Gastrocnemius medialis (tissue), 4 donors: ENCODE results near the gene TMEM150B. TPM values are rescaled to one million over a fixed set of nuclear protein-coding genes. Genes with fewer than 3 reads are reported as not detected.
A peak's percentile ranks its signal among the peaks of the same experiment; 100 is the strongest.
"Not testable (repeated sequence)": the region's sequence is repeated elsewhere in the genome, so short reads cannot be mapped to it uniquely, and the experiment has no call there.

Experiments
- ATAC-seq, 2 donors: fragments of 150-250 bp; one replicate each; pipeline ENCODE4 v1.9.1; 2016
- DNase-seq, 2 donors: peaks; one replicate each; pipeline ENCODE4 v3.0.0-alpha.2; 2019
- H3K27ac ChIP-seq, 4 donors: fragments of 200-600 bp; sonication (generic); 1 replicate in 1 of 4; 2 replicates in 3 of 4; pipeline ENCODE4 v1.5.1; 2016 to 2018; ENCODE audit warnings: mild to moderate bottlenecking in 2 of 4, moderate library complexity in 1 of 4
- H3K27me3 ChIP-seq, 3 donors: fragments of 200-600 bp; sonication (generic) in 2 of 3; 1 replicate in 1 of 3; 2 replicates in 2 of 3; pipeline versions ENCODE4 v1.5.1 to v1.6.0; 2016 to 2019; ENCODE audit warnings: mild to moderate bottlenecking in 1 of 3, moderate library complexity in 1 of 3
- H3K36me3 ChIP-seq, 2 donors: fragments of 200-600 bp; sonication (generic) in 1 of 2; one replicate each; pipeline ENCODE4 v1.5.1; 2017 to 2018
- H3K4me1 ChIP-seq, 2 donors: fragments of 200-600 bp; sonication (generic) in 1 of 2; one replicate each; pipeline ENCODE4 v1.5.1; 2016 to 2017; ENCODE audit warnings: mild to moderate bottlenecking in 2 of 2
- H3K4me3 ChIP-seq, 4 donors: fragments of 200-600 bp; sonication (generic) in 3 of 4; 1 replicate in 1 of 4; 2 replicates in 3 of 4; pipeline ENCODE4 v1.5.1; 2016 to 2019; ENCODE audit warnings: mild to moderate bottlenecking in 2 of 4
- H3K9me3 ChIP-seq, 3 donors: fragments of 200-600 bp; sonication (generic) in 2 of 3; 1 replicate in 1 of 3; 2 replicates in 2 of 3; pipeline ENCODE4 v1.5.1; 2016 to 2019
- POLR2A ChIP-seq, 2 donors: fragments of 450-650 bp; IDR thresholded peaks; one replicate each; pipeline ENCODE4 v1.6.1; 2017; ENCODE audit warnings: antibody characterized with exemption in 2 of 2, mild to moderate bottlenecking in 2 of 2, moderate library complexity in 2 of 2
- in situ Hi-C, 4 donors: fragments of 200-750 bp; cut with MboI; loops; one replicate each; pipeline versions ENCODE4 v1.15.0 to v1.8.0; 2017; ENCODE audit warnings: low sequenced_read_pairs in 4 of 4
- intact Hi-C: fragments of 100-400 bp; cut with DNase I; formaldehyde crosslinking; loops from one replicate; pipeline ENCODE4 v1.15.1; 2023; ENCODE audit warnings: low total_unique reads
- total RNA-seq, 4 donors: library from RNA; depleted of rRNA; stranded (reverse); fragments of >200 nt; gene quantifications; one replicate each; pipeline versions ENCODE4 v1.1.0 to v1.2.3, GENCODE V29; 2016
- TF ChIP-seq, protein P1 (sequence below), 5 experiments: fragments of 450-650 bp in 3 of 5; fragments of 200-600 bp in 2 of 5; sonication (generic) in 2 of 5; IDR thresholded peaks in 4 of 5; conservative IDR thresholded peaks in 1 of 5; 1 replicate in 4 of 5; 2 replicates in 1 of 5; pipeline ENCODE4 v1.5.1; 2016 to 2019; ENCODE audit warnings: antibody characterized with exemption in 5 of 5, mild to moderate bottlenecking in 3 of 5, moderate library complexity in 3 of 5

The TMEM150B gene
- total RNA-seq, 4 donors from 2014 or later: 0.40 to 3.3 TPM; not detected in 2

DNA sequence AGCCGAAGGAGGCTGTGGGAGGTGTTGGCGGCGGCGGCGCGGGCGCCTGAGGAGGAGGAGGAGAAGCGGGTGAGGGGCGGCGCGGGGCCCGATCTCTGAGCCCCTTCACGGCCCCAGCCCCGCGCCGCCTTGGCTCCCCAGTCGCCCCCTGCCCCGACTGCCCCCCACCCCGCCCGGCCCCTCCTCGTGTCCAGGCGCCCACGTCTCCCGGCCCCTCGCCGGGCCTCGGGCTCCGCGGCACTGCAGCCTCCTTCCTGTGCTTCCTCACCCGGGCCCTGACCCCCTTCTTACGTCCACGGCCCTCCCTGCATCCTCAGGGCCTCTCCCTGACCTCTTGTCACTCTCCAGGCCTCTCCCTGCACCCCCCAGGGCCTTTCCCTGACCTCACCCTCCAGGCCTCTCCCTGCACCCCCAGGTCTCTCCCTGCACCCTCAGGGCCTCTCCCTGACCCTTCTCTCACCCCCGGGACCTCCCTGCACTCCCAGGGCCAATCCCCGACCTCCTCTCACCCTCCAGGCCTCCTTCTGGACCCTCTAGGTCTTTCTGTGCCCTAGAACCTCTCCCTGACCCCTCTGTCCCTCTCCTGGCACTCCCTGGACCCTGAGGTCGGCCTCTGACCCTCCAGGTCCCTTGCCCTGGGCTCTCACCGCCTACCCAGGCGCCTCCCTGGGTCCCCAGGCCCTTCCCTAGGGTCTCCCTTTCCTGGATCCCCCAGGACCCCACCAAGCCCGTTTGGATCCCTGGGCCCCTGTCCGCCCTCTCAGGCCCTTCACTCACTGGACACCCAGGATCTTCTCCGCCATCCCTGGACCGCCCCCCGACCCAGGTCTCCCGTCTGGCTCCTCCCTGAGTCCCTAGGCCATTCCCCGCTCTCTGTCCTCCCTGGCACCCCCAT lies 15.0 kb upstream of the TMEM150B start:
- ATAC-seq (no peak), DNase-seq (no peak)
- Histone ChIP-seq H3K4me1 (peaks cover 12 to 22% of the 10 kb centered on the region in 2 donors), H3K4me3 (peak overlapping the region; percentile 65 to 75 (median 74)), H3K27me3 (peaks cover 0 to 7% (median 0%) of the 10 kb centered on the region in 3 donors), H3K27ac (peak overlapping the region; percentile 83 to 95 (median 88)), H3K36me3 (peaks cover 0 to 18% of the 10 kb centered on the region in 2 donors), H3K9me3 (no peaks in the 10 kb centered on the region)
- TF ChIP-seq POLR2A (IDR thresholded peaks at IDR 0.05): peak in 1 of 2 donors; percentile 79
- TF ChIP-seq, protein P1, sequence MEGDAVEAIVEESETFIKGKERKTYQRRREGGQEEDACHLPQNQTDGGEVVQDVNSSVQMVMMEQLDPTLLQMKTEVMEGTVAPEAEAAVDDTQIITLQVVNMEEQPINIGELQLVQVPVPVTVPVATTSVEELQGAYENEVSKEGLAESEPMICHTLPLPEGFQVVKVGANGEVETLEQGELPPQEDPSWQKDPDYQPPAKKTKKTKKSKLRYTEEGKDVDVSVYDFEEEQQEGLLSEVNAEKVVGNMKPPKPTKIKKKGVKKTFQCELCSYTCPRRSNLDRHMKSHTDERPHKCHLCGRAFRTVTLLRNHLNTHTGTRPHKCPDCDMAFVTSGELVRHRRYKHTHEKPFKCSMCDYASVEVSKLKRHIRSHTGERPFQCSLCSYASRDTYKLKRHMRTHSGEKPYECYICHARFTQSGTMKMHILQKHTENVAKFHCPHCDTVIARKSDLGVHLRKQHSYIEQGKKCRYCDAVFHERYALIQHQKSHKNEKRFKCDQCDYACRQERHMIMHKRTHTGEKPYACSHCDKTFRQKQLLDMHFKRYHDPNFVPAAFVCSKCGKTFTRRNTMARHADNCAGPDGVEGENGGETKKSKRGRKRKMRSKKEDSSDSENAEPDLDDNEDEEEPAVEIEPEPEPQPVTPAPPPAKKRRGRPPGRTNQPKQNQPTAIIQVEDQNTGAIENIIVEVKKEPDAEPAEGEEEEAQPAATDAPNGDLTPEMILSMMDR (IDR thresholded peaks at IDR 0.05 in 4 of 5, conservative IDR thresholded peaks at IDR 0.05 in 1 of 5): no peak
- in situ Hi-C loops (no loop called here), intact Hi-C loops (loop anchor here (1.0 to 2.0 kb wide), 7 partner anchors 39 to 891 kb away; partner anchors contain the start of genes ISOC2, LENG8, PPP6R1 and RPL28)

DNA sequence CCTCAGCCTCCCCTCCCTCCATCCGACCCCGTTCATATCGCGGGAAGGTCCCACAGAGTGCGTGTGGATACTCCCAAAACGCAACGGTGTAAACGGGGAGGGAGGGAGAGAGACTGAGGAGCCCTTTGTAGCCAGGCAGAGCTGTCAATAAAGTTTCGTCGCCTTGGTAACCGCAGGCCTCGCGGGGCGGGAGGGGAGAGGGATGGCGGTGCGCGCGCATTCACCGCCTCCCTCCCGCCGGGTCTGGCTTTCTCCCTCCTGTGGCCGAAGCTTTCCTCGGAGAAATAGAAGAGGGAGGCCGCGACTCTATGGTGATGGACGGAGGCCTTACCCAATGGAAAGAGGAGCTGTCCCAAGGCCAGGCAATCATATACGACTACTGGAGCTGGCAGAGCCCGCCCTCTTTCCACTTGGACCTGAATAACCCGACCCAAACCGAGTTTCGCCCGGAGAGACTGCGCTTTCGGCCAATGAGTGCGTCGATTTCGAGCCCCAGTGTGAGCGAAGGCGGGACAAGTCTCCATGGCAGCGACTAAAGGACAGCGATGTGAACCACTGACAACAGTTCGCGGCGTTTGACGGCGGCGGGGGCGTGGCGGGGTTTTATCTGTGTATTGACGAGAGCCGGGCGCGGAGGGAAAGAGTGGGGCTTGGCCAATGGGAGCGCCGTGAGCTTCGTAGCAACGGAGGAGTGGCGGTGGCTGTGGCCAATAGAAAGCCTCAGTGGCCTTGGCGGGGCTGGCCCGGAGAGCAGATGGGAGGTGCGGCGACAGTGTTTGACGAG lies 14.2 kb upstream of the TMEM150B start, which contains the start of gene KMT5C:
Gene KMT5C (plus strand): TSS at position 772 of the 784 bp plus-strand sequence. CDS start 2,061 bp downstream, outside the sequence.
- Histone ChIP-seq H3K36me3 (peaks cover 0 to 18% of the 10 kb centered on the region in 2 donors), H3K9me3 (no peaks in the 10 kb centered on the region), H3K27me3 (peaks cover 0 to 10% (median 7%) of the 10 kb centered on the region in 3 donors), H3K4me1 (peaks cover 12 to 22% of the 10 kb centered on the region in 2 donors), H3K27ac (peak within 1 kb of the TSS; percentile 83 to 97 (median 91)), H3K4me3 (peak within 1 kb of the TSS; percentile 65 to 82 (median 75))
- peak; percentile 100 for DNase-seq
- intact Hi-C loops: loop anchor here (1.0 to 2.0 kb wide), 7 partner anchors 38 to 890 kb away; partner anchors contain the start of genes ISOC2, LENG8, PPP6R1 and RPL28
- TF ChIP-seq POLR2A (IDR thresholded peaks at IDR 0.05): peak in 1 of 2 donors; percentile 85
- TF ChIP-seq, protein P1 (IDR thresholded peaks at IDR 0.05 in 4 of 5, conservative IDR thresholded peaks at IDR 0.05 in 1 of 5): peak in 4 of 5 experiments; percentile 38 to 65 (median 52)
- in situ Hi-C loops: no loop called here
- peak; percentile 94 to 95 for ATAC-seq

DNA sequence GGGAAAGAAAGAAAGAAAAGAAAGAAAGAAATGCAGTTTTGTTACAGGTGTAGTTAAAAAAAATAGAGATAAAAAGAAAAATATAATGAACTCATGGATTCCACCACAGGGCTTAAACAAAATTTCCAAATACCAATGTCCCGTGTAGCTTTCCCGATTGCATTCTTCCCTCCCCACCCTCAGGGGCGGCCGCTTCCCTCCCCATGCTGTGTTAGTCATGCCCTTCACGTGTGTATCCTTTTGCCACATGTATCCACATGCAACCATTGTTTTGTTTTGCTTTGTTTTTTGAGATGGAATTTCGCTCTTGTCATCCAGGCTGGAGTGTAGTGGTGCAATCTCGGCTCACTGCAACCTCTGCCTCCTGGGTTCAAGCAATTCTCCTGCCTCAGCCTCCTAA lies 11.0 kb upstream of the TMEM150B start:
- Histone ChIP-seq H3K27me3 (peaks cover 3 to 16% (median 14%) of the 10 kb centered on the region in 3 donors), H3K4me1 (peaks cover 12 to 15% of the 10 kb centered on the region in 2 donors), H3K9me3 (no peaks in the 10 kb centered on the region), H3K4me3 (no peak overlapping the region), H3K36me3 (no peaks in the 10 kb centered on the region), H3K27ac (no peak overlapping the region)
- intact Hi-C loops (no loop called here), in situ Hi-C loops (no loop called here)
- DNase-seq (no peak), ATAC-seq (no peak)
- TF ChIP-seq, protein P1 (IDR thresholded peaks at IDR 0.05 in 4 of 5, conservative IDR thresholded peaks at IDR 0.05 in 1 of 5): no peak
- no peak for TF ChIP-seq POLR2A (IDR thresholded peaks at IDR 0.05)

DNA sequence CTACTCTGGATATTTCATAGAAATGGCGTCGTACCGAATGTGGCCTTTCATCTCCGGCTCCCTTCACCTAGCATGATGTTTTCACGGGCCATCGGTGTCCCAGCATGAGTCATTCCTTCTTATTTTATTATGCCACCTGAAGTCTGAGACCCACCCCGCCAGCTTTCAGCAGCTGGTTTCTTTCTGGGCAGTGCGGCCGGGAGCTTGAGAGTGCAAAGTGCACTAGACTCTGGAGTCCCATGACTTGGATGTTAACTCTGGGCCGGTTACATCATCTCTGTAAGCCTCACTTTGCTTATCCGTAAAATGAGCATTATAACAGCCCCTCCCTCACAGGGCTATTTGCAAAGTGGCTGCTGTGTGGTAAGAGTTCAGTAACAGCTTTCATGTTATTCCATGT lies 8.7 kb upstream of the TMEM150B start:
- Histone ChIP-seq H3K36me3 (no peaks in the 10 kb centered on the region), H3K9me3 (no peaks in the 10 kb centered on the region), H3K27me3 (peaks cover 3 to 16% (median 14%) of the 10 kb centered on the region in 3 donors), H3K27ac (no peak overlapping the region), H3K4me1 (peaks cover 4 to 5% of the 10 kb centered on the region in 2 donors), H3K4me3 (no peak overlapping the region)
- DNase-seq: no peak
- TF ChIP-seq, protein P1 (IDR thresholded peaks at IDR 0.05 in 4 of 5, conservative IDR thresholded peaks at IDR 0.05 in 1 of 5): no peak
- TF ChIP-seq POLR2A (IDR thresholded peaks at IDR 0.05): no peak
- intact Hi-C loops: no loop called here
- in situ Hi-C loops: no loop called here
- no peak for ATAC-seq

DNA sequence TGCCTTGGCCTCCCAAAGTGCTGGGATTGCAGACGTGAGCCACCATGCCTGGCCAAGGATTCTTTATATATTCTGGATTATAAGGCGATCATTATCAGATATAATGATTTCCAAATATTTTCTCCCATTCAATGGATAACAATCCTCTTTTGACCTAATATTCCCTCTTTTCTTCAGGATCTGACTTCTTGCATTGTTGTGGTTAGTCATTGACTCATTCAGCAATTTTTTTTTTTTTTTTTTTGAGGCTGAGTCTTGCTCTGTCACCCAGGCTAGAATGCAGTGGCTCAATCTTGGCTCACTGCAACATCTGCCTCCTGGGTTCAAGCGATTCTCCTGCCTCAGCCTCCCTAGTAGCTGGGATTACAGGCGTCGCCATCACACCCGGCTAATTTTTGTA lies 4.7 kb upstream of the TMEM150B start:
- DNase-seq, in situ Hi-C loops, H3K4me3 ChIP-seq, ATAC-seq, H3K4me1 ChIP-seq, H3K9me3 ChIP-seq, H3K27ac ChIP-seq, intact Hi-C loops, H3K36me3 ChIP-seq: not testable (repeated sequence)
- peaks cover 3 to 12% (median 6%) of the 10 kb centered on the region in 3 donors for H3K27me3 ChIP-seq

DNA sequence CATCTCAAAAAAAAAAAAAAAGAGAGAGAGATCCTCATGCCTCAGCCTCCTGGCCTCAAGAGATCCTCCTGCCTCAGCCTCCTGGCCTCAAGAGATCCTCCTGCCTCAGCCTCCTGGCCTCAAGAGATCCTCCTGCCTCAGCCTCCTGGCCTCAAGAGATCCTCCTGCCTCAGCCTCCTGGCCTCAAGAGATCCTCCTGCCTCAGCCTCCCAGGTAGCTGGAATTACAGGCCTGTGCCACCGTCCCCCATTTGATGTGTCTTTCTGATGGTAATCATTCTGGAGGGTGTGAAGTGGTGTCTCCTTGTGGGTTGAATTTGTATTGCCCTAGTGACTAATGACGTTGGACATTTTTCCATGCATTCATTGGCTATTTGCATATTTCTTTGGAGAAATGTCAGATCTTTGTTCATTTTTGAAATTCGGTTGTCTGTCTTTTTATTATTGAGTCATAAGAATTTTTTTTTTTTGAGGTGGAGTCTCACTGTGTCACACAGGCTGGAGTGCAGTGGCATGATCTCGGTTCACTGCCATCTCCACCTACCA lies 3.7 kb upstream of the TMEM150B start:
- not testable (repeated sequence) for ATAC-seq

More for the DNA sequence above, 3.7 kb upstream of the TMEM150B start:
- H3K4me1 ChIP-seq, in situ Hi-C loops, DNase-seq, H3K36me3 ChIP-seq, H3K9me3 ChIP-seq, H3K4me3 ChIP-seq, H3K27me3 ChIP-seq, intact Hi-C loops, H3K27ac ChIP-seq: not testable (repeated sequence)
